ENCODE measurements around the gene THPO. TPM values are rescaled to one million over a fixed set of nuclear protein-coding genes. Genes with fewer than 3 reads are reported as not detected.
A peak's percentile ranks its signal among the peaks of the same experiment; 100 is the strongest.

The THPO gene
- total and polyA plus RNA-seq, 10 of the 15 experiments (the other 5 are each of a cell fraction or from before 2014, with no cell fraction given), result not detected

DNA sequence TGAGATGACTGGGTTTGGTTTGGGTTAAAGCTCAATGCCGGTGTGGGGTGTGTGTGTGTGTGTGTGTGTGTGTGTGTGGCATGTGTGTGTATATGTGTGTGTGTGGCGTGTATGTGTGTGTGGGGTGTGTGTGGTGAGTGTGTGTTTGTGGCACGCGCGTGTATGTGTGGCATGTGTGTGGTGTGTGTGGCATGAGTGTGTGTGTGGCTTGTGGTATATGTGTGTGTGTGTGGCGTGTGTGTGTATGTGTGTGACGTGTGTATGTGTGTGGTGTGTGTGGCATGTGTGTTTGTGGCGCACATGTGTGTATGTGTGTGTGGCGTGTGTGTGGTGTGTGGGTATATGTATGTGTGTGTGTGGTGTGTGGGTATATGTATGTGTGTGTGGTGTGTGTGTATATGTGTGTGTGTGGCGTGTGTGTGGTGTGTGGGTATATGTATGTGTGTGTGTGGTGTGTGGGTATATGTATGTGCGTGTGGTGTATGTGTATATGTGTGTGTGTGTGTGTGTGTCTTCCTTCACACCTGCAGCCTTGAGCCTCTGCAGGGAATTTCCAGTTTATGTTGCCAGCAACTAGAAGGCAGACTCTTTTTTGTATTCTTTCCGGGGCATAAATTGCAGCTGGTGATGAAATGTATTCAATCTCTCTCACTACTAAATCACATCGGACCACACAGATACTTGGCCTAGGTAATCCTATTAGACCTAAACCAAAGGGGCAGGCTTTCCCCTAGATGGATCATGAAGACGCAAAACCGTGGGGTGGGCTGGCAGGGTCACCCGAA, 36.6 kb upstream of the THPO start:
- Histone ChIP-seq H2AFZ (ENCODE audit: control insufficient read depth, low read depth, low read length) (no peak overlapping the region), H3K27me3 (replicated peaks in 1 of 2; ENCODE audit: control insufficient read depth in 2 of 2, insufficient read depth in 2 of 2, low read length in 1 of 2) (no peaks in the 10 kb centered on the region), H3K4me1 (ENCODE audit: control insufficient read depth, insufficient read depth, low read length) (no peaks in the 10 kb centered on the region), H3K4me2 (ENCODE audit: control insufficient read depth, insufficient read depth) (no peak overlapping the region), H3K36me3 (ENCODE audit: control insufficient read depth in 2 of 2, insufficient read depth in 2 of 2, low read length in 1 of 2) (no peaks in the 10 kb centered on the region), H4K20me1 (ENCODE audit: control insufficient read depth, insufficient read depth) (no peaks in the 10 kb centered on the region), H3K27ac (ENCODE audit: control insufficient read depth, insufficient read depth) (no peak overlapping the region), H3K79me2 (ENCODE audit: control insufficient read depth, insufficient read depth, low read length) (no peaks in the 10 kb centered on the region), H3K9me3 (replicated peaks; ENCODE audit: control insufficient read depth, insufficient read depth, low read length) (no peaks in the 10 kb centered on the region), H3K4me3 (no peak overlapping the region), H3K9ac (ENCODE audit: control insufficient read depth, insufficient read depth, low read length) (no peak overlapping the region)
- BruUV-seq (replicated peaks), result no TSS peak
- ChIA-PET SMC1A (ENCODE audit: uncharacterized antibody, unreplicated experiment) (no interaction called here), CTCF (interaction anchor here (0.7 to 0.9 kb wide), 2 partner anchors 43 to 60 kb away, joined by 3 to 4 read pairs; no protein-coding TSS in a partner anchor), RAD21 (ENCODE audit: unreplicated experiment) (interaction anchor here (0.6 to 3.5 kb wide), 2 partner anchors 67 to 100 kb away, joined by 4 to 10 read pairs; no protein-coding TSS in a partner anchor), POLR2A (interaction anchor here (0.6 kb wide), 1 partner anchor 138 kb away, joined by 4 read pairs; no protein-coding TSS in a partner anchor)
- FAIRE-seq (peak; percentile 7), DNase-seq (ENCODE audit: low read depth, low spot score) (no peak), ATAC-seq (no peak)
- 52% methylated on average over 13 of the region's 16 CpGs for WGBS (ENCODE audit: insufficient coverage, insufficient replicate concordance, low lambda C conversion rate, missing lambda C conversion rate)
- in situ Hi-C loops (cut with MboI), result no loop called here
- intact Hi-C loops (cut with micrococcal nuclease; ENCODE audit: unreplicated experiment), result loop anchor here (5.0 kb wide), 1 partner anchor 128 kb away; no protein-coding TSS in a partner anchor
- TF ChIP-seq ATF7 (IDR thresholded peaks at IDR 0.05; ENCODE audit: low read depth), result 0 out of 2 replicates have a peak, but pooled peaks have one; percentile 26
- TF ChIP-seq, protein P1, sequence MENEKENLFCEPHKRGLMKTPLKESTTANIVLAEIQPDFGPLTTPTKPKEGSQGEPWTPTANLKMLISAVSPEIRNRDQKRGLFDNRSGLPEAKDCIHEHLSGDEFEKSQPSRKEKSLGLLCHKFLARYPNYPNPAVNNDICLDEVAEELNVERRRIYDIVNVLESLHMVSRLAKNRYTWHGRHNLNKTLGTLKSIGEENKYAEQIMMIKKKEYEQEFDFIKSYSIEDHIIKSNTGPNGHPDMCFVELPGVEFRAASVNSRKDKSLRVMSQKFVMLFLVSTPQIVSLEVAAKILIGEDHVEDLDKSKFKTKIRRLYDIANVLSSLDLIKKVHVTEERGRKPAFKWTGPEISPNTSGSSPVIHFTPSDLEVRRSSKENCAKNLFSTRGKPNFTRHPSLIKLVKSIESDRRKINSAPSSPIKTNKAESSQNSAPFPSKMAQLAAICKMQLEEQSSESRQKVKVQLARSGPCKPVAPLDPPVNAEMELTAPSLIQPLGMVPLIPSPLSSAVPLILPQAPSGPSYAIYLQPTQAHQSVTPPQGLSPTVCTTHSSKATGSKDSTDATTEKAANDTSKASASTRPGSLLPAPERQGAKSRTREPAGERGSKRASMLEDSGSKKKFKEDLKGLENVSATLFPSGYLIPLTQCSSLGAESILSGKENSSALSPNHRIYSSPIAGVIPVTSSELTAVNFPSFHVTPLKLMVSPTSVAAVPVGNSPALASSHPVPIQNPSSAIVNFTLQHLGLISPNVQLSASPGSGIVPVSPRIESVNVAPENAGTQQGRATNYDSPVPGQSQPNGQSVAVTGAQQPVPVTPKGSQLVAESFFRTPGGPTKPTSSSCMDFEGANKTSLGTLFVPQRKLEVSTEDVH (IDR thresholded peaks at IDR 0.05; ENCODE audit: low read depth, partially characterized antibody), result no peak
- TF ChIP-seq, protein P2, sequence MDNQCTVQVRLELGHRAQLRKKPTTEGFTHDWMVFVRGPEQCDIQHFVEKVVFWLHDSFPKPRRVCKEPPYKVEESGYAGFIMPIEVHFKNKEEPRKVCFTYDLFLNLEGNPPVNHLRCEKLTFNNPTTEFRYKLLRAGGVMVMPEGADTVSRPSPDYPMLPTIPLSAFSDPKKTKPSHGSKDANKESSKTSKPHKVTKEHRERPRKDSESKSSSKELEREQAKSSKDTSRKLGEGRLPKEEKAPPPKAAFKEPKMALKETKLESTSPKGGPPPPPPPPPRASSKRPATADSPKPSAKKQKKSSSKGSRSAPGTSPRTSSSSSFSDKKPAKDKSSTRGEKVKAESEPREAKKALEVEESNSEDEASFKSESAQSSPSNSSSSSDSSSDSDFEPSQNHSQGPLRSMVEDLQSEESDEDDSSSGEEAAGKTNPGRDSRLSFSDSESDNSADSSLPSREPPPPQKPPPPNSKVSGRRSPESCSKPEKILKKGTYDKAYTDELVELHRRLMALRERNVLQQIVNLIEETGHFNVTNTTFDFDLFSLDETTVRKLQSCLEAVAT (IDR thresholded peaks at IDR 0.05), result peak; percentile 54; the same call in 1 of the 2 replicates
- peak in 1 of 2 experiments; percentile 29; a peak in 1 of 4 replicates for TF ChIP-seq BHLHE40 (IDR thresholded peaks at IDR 0.05; ENCODE audit: borderline replicate concordance in 1 of 2, low read depth in 2 of 2, low read length in 1 of 2)
- TF ChIP-seq JUND (IDR thresholded peaks at IDR 0.05; ENCODE audit: low read depth, low read length), result no peak
- TF ChIP-seq, protein P3, sequence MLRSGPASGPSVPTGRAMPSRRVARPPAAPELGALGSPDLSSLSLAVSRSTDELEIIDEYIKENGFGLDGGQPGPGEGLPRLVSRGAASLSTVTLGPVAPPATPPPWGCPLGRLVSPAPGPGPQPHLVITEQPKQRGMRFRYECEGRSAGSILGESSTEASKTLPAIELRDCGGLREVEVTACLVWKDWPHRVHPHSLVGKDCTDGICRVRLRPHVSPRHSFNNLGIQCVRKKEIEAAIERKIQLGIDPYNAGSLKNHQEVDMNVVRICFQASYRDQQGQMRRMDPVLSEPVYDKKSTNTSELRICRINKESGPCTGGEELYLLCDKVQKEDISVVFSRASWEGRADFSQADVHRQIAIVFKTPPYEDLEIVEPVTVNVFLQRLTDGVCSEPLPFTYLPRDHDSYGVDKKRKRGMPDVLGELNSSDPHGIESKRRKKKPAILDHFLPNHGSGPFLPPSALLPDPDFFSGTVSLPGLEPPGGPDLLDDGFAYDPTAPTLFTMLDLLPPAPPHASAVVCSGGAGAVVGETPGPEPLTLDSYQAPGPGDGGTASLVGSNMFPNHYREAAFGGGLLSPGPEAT (IDR thresholded peaks at IDR 0.05; ENCODE audit: low read depth), result peak; percentile 75
- no peak for TF ChIP-seq RAD21 (IDR thresholded peaks at IDR 0.05; ENCODE audit: insufficient read depth, low read depth, low read length)
- TF ChIP-seq, protein P4, sequence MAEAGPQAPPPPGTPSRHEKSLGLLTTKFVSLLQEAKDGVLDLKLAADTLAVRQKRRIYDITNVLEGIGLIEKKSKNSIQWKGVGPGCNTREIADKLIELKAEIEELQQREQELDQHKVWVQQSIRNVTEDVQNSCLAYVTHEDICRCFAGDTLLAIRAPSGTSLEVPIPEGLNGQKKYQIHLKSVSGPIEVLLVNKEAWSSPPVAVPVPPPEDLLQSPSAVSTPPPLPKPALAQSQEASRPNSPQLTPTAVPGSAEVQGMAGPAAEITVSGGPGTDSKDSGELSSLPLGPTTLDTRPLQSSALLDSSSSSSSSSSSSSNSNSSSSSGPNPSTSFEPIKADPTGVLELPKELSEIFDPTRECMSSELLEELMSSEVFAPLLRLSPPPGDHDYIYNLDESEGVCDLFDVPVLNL (IDR thresholded peaks at IDR 0.05; ENCODE audit: low read depth, low read length), result no peak
- TF ChIP-seq HDAC2 (IDR thresholded peaks at IDR 0.05), result no peak
- peak; percentile 30; the same call in 1 of the 2 replicates for TF ChIP-seq MTA2 (IDR thresholded peaks at IDR 0.05; ENCODE audit: low read depth)
- TF ChIP-seq NBN (IDR thresholded peaks at IDR 0.05), result peak; percentile 78; the same call in 1 of the 2 replicates
- no peak for TF ChIP-seq KLF5 (IDR thresholded peaks at IDR 0.05; ENCODE audit: partially characterized antibody)
- TF ChIP-seq IKZF2 (IDR thresholded peaks at IDR 0.05), result peak in 1 of 2 experiments; percentile 25; a peak in 1 of 4 replicates
